Stomach smooth muscle (tissue), 2 donors: ENCODE measurements around the gene CAMK2A.

Source experiments
- H3K27ac ChIP-seq: one replicate; pipeline ENCODE4 v1.7.0; 2013; ENCODE audit warnings: mild to moderate bottlenecking, low read length, inconsistent platforms
- H3K27me3 ChIP-seq, 2 donors: one replicate each; pipeline ENCODE4 v1.7.0; 2013; ENCODE audit warnings: low read length in 2 of 2; ENCODE audit not compliant: insufficient read depth in 2 of 2, control insufficient read depth in 1 of 2
- H3K36me3 ChIP-seq, 2 donors: one replicate each; pipeline ENCODE4 v1.7.0; 2013; ENCODE audit warnings: low read length in 2 of 2; ENCODE audit not compliant: control insufficient read depth in 2 of 2, insufficient read depth in 2 of 2
- H3K4me1 ChIP-seq: one replicate; pipeline ENCODE4 v1.7.0; 2013; ENCODE audit warnings: low read length; ENCODE audit not compliant: control insufficient read depth, insufficient read depth
- H3K4me3 ChIP-seq, 2 donors: one replicate each; pipeline ENCODE4 v1.7.0; 2013; ENCODE audit warnings: low read length in 2 of 2
- H3K9ac ChIP-seq, 2 donors: one replicate each; pipeline ENCODE4 v1.7.0; 2013; ENCODE audit warnings: low read length in 2 of 2, mild to moderate bottlenecking in 1 of 2
- H3K9me3 ChIP-seq, 2 donors: one replicate each; pipeline ENCODE4 v1.7.0; 2013; ENCODE audit warnings: low read length in 2 of 2; ENCODE audit not compliant: control insufficient read depth in 2 of 2
- donor health status: healthy.
- donor health status: Pancreatic carcinoma.

CAMK2A gene

GRCh38 chr5:150299571-150300327, 10.2 kb upstream of the CAMK2A start:
- H3K27ac ChIP-seq = no peak overlapping the region
- no peak overlapping the region for H3K4me3 ChIP-seq
- no peaks in the 10 kb centered on the region for H3K9me3 ChIP-seq
- no peak overlapping the region for H3K9ac ChIP-seq
- H3K27me3 ChIP-seq = peaks cover 6 to 12% of the 10 kb centered on the region in 2 donors
- no peaks in the 10 kb centered on the region for H3K36me3 ChIP-seq
- H3K4me1 ChIP-seq = peaks cover 37% of the 10 kb centered on the region

- H3K27ac ChIP-seq = no peak overlapping the region
- no peaks in the 10 kb centered on the region for H3K9me3 ChIP-seq
- peaks cover 6 to 12% of the 10 kb centered on the region in 2 donors for H3K27me3 ChIP-seq
- H3K36me3 ChIP-seq = no peaks in the 10 kb centered on the region
- no peak overlapping the region for H3K4me3 ChIP-seq
- peak overlapping the region in 1 of 2 donors; percentile 14 for H3K9ac ChIP-seq
- peaks cover 32% of the 10 kb centered on the region for H3K4me1 ChIP-seq
Observed at GRCh38 chr5:150298701-150299451, 9.3 kb upstream of the CAMK2A start.

- Histone ChIP-seq H3K27me3 (peaks cover 6 to 10% of the 10 kb centered on the region in 2 donors), H3K4me3 (no peak overlapping the region), H3K27ac (no peak overlapping the region), H3K4me1 (peaks cover 24% of the 10 kb centered on the region), H3K36me3 (no peaks in the 10 kb centered on the region), H3K9ac (no peak overlapping the region), H3K9me3 (no peaks in the 10 kb centered on the region)
Observed at GRCh38 chr5:150297934-150298595, 8.5 kb upstream of the CAMK2A start.

- H3K9ac ChIP-seq = no peak overlapping the region
- H3K27ac ChIP-seq = no peak overlapping the region
- H3K36me3 ChIP-seq = no peaks in the 10 kb centered on the region
- H3K4me1 ChIP-seq = peaks cover 17% of the 10 kb centered on the region
- H3K27me3 ChIP-seq = peaks cover 4 to 10% of the 10 kb centered on the region in 2 donors
- no peak overlapping the region for H3K4me3 ChIP-seq
- H3K9me3 ChIP-seq = no peaks in the 10 kb centered on the region
Observed at GRCh38 chr5:150297236-150297890, 7.8 kb upstream of the CAMK2A start.

- Histone ChIP-seq H3K4me3 (no peak overlapping the region), H3K9ac (no peak overlapping the region), H3K9me3 (no peaks in the 10 kb centered on the region), H3K27ac (no peak overlapping the region), H3K4me1 (peaks cover 10% of the 10 kb centered on the region), H3K36me3 (no peaks in the 10 kb centered on the region), H3K27me3 (peaks cover 4 to 10% of the 10 kb centered on the region in 2 donors)
Observed at GRCh38 chr5:150296496-150296895, 6.9 kb upstream of the CAMK2A start.

- no peak overlapping the region for H3K27ac ChIP-seq
Observed at GRCh38 chr5:150295741-150296486, 6.3 kb upstream of the CAMK2A start.

GRCh38 chr5:150295172-150295634, 5.6 kb upstream of the CAMK2A start:
- no peak overlapping the region for H3K4me3 ChIP-seq
- no peaks in the 10 kb centered on the region for H3K9me3 ChIP-seq
- peaks cover 0 to 2% of the 10 kb centered on the region in 2 donors for H3K27me3 ChIP-seq
- H3K4me1 ChIP-seq = peaks cover 5% of the 10 kb centered on the region
- H3K36me3 ChIP-seq = no peaks in the 10 kb centered on the region
- no peak overlapping the region for H3K9ac ChIP-seq
- no peak overlapping the region for H3K27ac ChIP-seq

More at GRCh38 chr5:150295741-150296486, 6.3 kb upstream of the CAMK2A start:
- Histone ChIP-seq H3K4me3 (no peak overlapping the region), H3K36me3 (no peaks in the 10 kb centered on the region), H3K4me1 (peaks cover 5% of the 10 kb centered on the region), H3K9me3 (no peaks in the 10 kb centered on the region), H3K9ac (no peak overlapping the region), H3K27me3 (peaks cover 1 to 4% of the 10 kb centered on the region in 2 donors)

GRCh38 chr5:150294551-150295071, 5.0 kb upstream of the CAMK2A start:
- Histone ChIP-seq H3K9ac (no peak overlapping the region), H3K36me3 (no peaks in the 10 kb centered on the region), H3K27ac (no peak overlapping the region), H3K9me3 (no peaks in the 10 kb centered on the region), H3K4me1 (peaks cover 5% of the 10 kb centered on the region), H3K4me3 (no peak overlapping the region), H3K27me3 (peaks cover 0 to 2% of the 10 kb centered on the region in 2 donors)

GRCh38 chr5:150293091-150293941, 3.7 kb upstream of the CAMK2A start:
- Histone ChIP-seq H3K4me3 (no peak overlapping the region), H3K27ac (no peak overlapping the region), H3K9me3 (no peaks in the 10 kb centered on the region), H3K4me1 (peaks cover 5% of the 10 kb centered on the region), H3K36me3 (no peaks in the 10 kb centered on the region), H3K27me3 (no peaks in the 10 kb centered on the region), H3K9ac (no peak overlapping the region)
